Epidermal melanocyte (primary cell): ENCODE results near the gene TMEM119.
"Not testable (repeated sequence)": the region's sequence is repeated elsewhere in the genome, so short reads cannot be mapped to it uniquely, and the experiment has no call there.

Source experiments
- DNase-seq: peaks from one replicate; pipeline ENCODE4 v3.0.0; 2011; ENCODE audit warnings: low spot score; ENCODE audit not compliant: insufficient read length

Gene TMEM119

DNA sequence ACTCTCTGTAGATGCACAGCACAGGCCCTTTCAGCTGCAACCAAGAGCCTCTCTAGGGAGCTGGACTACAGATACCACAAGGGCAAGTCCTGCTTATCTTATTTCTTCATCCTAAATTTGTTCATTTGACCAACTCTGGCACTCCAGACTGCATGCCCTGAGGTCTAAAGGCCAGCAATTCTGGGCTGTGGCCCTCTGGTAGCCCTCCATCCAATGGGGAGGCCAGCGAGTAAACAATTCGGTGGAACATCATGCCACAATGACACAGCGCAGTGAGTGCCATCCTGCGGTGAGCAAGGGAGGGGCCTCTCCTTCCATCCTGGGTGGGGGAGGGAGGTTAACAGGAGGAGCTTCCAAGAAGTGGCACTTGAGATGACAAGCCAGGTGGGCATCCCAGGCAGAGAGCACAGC lies 36.5 kb upstream of the TMEM119 start:
- DNase-seq: no peak

DNA sequence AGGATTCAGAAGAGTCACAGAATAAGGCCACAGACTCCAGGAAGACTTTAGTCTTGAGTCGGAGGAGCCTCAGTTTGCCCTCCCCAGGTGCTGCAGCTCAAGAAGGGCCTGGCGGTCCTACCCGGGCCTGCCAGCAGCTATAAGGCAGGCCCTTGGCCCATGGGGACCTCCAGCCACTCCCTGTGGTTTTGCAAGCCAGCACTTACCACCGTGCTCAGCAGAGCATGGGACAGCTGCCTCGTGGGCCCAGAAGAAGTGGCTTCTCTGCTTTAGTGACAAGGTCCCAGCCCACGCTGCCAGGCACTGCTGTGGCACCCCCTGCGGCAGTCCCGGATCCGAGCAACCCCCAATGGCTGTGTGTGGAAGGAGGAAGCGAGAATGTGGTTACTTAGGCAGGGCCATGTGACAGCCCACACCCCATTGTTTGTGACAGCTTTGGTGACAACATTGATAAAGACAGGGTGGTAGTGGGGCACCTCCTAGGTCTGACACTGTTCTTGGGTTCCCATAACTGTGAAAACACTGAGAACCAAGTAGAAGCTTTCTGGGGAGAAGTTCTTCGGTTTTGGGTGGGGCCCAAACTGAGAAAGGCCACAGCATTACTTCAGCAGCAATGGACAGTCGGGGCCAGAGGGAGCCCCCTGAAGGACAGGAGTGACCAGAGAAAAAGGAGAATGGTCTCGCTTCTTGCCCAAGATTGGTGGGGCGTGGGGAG lies 35.8 kb upstream of the TMEM119 start, which contains the start of gene SELPLG:
SELPLG (minus strand) TSS at position 361 of the 715 bp plus-strand sequence. CDS start 9,587 bp downstream, outside the sequence.
- DNase-seq: no peak

DNA sequence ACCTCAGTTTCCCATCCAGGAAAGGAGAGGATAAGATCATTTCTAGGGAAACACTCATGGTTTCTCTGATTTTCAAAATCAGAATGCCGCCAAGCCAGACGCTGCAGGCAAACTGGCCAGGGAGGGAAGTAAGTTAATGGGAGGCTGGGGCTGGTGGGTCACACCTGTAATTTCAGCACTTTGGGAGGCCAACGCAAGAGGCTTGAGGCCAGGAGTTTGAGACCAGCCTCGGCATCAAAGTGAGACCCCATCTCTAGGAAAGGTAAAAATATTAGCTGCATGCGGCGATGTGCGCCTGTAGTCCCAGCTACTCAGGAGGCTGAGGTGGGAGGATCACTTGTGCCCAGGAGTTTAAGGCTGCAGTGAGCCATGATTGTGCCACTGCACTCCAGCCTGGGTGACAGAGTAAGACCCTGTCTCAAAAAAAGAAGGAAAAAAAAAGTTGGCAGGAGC lies 35.2 kb upstream of the TMEM119 start:
- no peak for DNase-seq

DNA sequence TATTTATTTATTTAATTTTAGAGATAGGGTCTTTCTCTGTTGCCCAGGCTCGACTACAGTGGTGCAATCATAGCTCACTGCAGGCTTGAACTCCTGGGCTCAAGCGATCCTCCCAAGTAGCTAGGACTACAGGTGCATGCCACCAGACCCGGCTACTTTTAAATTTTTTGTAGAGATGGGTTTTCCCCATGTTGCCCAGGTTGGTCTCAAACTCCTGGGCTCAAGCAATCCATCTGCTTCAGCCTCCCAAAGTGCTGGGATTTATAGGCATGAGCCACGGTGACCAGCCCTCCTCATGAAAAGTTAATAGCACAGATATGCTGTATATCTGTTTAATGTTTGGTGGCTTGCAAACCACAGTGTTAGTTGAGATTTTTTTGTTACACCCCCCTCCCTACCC lies 33.4 kb upstream of the TMEM119 start:
- not testable (repeated sequence) for DNase-seq

DNA sequence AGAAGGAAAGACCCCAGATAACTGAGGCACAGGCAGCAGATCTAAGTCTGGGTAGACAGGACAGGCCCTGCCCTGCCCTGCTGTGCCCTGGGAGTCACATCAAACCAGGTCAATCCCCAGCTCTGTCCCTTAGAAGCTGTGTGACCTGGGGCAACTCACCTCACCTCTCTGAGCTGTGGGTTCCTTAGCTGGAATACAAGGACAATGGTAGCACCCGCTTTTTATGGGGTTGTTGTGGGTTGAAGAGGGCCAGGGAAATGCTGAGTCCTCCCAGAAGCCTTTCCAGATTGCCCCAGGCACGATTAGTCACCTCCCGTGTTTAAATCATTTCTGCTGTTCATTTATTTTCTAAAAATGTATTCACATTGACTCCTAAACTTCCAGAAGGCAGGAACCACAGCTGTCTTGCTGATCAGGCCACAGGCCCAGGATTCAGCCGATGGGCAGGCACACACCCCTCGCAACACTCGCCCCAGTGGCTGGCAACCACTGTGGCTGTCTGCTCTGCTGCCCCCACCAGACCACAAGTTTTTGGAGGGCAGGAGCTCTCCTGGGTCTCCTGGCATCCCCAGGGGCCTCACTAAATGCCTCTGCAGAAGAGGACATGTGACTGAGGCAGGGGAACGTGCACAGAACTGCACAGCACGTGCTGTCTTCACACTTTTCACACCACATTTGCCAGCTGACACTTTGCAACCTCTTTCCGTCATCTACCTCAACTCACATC lies 32.8 kb upstream of the TMEM119 start:
- no peak for DNase-seq

DNA sequence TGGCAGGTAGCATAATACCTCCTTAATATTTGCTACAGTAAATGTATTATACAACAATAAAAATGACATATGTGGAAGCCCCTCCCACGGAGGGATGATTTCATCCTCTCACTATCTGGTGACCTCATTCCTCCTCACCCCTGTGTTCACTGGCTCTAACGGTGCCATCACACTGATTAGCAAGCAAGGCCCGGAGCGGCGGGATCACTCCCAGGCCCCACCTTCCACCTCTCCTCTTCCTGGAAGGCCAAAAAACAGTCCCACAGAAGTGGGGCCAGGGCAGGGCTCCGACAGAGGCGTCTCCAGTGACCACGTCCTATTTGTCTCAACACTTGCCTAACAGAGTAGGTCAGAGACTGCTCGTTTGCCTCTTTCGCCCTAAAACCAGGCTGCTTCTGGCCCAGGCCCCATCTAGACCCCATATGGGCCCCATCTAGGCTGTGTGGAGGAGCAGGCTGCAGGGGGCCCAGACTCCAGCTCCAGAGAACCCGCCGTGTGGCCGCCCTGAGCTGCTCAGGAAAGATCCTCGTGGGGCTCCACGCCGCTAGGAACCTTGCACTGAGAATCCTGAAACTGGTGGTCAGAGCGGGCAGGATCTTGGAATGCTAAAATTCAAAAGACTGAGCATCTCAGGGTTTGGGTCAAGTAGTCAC lies 32.1 kb upstream of the TMEM119 start:
- DNase-seq: no peak

DNA sequence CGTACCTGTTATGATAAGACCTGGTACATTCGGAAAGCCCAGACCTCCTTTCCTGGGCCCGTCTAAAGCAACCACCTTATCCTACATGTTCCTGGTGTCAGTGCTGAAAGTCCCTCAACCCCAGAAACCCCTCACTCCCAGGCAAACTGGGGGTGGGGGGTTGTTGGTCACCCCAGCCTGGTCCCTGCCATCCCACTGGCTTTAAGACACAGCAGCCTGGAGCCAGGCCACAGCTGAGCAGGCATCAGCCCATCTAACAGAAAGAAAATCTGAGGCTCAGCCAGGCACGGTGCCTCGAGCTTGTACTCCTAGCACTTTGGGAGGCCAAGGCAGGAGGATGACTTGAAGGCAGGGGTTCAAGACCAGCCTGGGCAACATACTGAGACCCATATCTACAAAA lies 31.3 kb upstream of the TMEM119 start:
- no peak for DNase-seq

DNA sequence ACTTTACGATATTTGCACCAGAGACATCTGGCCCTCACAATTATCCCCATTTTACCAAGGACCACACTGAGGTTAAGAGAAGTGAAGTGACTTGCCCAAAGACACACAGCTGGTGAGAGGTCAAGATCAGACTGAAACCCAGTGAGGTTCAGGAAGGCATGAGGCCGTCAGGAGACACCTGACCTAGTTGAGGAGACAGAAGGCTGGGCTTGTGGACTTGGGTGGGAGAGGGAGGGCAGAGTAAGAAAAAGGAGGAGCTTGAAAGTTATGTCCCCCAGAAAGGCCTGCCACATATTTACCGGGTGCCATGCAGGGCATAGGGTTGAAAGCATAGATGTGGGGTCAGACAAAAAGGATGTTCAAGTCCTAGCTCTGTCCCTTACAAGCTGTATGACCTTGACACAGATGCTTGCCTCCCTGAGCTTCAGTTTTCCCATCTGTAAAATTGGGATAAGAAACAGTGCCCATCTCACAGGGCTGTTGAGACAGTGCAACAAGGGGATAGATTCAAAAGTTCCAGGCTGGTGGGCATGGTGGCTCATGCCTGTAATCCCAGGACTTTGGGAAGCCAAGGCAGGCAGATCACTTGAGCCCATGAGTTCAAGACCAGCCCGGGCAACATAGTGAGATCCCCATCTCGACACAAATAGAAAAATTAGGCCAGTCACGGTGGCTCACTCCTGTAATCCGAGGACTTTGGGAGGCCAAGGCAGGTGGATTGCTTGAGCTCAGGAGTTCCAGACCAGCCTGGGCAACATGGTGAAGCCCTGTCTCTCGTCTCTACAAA lies 29.4 kb upstream of the TMEM119 start:
- DNase-seq: no peak

DNA sequence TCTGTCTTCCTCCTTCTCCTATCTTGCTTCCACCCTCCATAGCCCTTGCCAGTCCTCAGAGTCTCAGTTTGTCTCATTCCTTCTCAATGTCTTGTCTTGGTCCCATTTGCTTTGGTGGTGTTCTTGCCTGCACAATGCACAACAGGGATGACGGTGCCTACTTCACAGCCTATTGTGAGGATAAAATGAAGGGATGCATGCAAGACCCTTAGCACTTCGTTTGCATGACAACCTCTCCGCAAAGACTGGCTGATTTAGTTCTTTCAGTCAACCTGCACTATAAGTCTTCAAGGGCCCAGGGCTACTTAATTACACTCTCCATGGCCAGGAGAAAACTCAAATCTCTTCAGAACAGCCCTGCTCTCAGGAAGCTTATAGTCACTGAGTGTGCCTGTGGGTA lies 27.3 kb upstream of the TMEM119 start:
- DNase-seq: no peak

DNA sequence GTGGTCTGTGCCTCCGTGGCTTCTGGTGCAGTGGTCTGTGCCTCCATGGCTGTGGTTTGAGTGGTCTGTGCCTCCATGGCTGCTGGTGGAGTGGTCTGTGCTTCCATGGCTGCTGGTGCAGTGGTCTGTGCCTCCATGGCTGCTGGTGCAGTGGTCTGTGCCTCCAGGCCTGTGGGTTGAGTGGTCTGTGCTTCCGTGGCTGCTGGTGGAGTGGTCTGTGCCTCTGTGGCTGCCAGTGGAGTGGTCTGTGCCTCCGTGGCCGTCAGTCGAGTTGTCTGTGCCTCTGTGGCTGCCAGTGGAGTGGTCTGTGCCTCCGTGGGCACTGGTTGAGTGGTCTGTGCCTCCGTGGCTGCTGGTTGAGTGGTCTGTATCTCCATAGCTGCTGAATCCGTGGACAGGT lies 25.7 kb upstream of the TMEM119 start:
- no peak for DNase-seq

DNA sequence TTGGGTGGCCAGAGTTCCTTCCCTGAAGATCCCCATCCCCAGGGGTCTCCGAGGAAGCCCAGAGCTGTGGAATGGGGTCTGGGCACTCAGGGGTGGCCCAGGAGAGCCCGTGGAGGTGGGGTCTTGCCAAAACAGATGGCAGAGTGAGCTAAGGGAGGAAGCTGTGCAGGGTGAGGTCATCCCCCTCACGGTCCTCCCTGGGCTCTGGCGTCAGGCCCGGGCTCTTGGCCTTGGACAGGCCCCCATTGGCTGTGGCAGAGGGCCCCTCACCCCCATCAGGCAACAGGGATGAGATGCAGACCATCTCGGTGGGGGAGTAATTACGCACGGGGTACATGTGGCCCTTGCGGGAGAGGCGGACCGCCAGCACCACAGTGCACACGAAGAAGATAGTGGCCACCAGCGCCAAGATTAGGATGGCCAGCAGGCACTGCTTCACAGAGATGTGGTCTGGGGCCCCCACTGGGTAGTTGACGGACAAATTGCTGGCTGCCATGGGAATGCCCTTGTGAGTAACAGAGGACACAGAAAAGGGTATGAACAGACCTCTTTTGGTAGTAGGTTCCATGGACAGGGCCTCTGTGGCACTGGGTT lies 25.1 kb upstream of the TMEM119 start:
- no peak for DNase-seq

DNA sequence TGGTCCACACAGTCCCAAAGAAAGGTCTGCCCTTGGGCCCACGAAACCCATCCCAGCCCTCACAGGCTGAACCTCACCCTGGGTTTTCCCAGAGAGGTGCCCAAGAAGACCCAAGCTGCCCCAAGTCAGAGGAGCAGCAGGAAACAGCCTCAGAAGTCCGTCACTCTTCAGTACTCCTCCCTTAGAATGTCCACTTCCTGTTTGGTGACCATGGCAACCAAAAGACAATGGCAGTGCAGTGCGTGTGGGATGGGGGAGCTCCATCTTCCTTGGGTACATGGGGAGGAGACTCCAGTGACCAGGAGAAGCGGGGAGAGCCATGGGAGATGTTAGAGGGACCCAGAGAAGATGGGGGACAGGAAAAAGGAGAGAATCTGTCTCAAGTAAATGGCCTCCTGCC lies 24.5 kb upstream of the TMEM119 start:
- no peak for DNase-seq

DNA sequence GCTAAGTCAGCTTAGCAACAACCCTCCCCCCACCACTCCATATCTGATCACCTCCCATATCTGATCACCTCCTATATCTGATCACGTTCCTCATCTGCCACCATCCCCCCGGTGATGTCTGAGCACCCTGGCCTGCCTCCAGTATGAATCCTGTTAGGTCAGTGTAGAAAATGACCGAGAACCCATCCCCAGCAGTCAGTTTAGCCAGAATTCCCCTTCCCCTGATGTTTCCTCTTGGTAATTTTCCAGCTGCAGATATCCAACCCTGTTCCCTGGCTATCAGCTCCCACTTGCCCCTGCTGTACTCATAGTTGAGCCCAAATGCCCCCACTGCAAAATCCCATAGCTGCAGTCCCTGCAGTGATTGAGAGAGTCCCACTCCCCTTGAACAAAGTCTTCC lies 23.3 kb upstream of the TMEM119 start:
- no peak for DNase-seq

DNA sequence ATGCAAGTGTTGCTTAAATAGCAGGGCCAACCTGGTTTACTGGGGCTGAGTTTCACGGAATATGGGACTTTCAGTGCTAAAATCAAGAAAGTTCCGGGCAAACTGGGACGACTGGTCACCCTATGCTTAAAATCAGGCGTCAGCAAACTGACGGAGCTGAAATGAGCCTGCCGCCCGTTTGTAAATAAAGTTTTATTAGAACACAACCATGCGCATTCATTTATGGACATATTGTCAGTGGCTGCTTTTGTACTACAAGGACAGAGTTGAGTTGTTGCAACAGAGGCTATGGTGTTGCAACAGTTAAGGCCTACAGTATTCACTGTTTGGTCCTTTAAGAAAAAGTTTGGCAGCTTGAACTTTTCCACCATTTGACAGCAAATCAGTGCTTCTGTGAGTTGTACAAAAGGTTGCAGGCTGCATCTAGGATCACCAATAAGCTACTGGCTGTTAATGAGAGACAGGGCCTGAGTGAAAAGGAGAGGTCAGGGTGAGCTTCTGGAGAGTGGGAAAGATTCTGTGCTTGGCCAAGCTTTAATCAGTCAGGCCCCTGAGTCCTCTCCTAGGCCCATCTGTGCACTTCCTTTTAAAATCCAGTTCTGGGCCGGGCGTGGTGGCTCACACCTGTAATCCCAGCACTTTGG lies 22.5 kb upstream of the TMEM119 start:
- no peak for DNase-seq

DNA sequence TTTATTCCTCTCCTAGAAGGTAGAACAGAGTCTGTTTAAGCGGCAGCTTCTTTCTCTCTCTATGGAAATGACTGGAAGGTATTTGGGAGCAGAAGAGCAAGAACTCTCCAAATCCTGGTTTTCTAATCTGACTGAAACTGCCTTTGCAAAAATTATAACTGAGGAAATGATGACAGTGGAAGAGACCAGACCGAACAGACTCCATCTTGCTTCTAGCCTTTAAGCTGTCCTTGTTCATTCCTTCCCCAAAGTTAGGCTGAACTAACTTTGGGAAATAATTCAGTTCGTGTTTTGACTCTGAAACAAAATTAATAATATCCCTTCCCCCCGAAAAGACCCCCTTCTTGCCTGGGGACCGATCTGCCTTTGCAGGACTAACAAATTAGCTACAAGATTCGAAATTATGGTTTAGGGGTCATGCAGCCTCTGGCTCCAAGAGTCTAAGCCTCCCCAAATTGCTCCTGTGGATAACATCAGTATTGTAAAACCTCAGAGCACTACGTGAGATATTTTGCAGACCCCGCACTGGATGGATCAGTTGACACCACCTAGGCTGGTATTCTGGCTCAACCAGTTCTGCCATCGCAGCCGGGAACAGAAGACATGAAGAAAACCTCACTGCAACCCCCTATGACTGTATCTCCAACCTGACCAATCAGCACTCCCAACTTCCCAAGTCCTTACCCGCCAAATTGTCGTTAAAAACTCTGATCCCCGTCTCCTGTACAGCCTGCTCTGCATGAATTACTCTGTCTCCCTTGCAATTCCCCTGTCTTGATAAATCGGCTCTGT lies 21.7 kb upstream of the TMEM119 start:
- no peak for DNase-seq

DNA sequence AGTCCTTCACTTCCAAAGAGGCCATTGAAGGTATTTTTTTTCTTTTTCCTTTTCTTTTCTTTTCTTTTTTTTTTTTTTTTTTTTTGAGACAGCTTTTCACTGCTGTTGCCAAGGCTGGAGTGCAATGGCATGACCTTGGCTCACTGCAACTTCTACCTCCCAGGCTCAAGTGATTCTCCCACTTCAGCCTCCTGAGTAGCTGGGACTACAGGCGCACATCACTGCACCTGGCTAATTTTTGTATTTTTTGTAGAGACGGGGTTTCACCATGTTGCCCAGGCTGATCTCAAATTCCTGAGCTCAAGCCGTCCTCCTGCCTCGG lies 21.0 kb upstream of the TMEM119 start:
- not testable (repeated sequence) for DNase-seq

DNA sequence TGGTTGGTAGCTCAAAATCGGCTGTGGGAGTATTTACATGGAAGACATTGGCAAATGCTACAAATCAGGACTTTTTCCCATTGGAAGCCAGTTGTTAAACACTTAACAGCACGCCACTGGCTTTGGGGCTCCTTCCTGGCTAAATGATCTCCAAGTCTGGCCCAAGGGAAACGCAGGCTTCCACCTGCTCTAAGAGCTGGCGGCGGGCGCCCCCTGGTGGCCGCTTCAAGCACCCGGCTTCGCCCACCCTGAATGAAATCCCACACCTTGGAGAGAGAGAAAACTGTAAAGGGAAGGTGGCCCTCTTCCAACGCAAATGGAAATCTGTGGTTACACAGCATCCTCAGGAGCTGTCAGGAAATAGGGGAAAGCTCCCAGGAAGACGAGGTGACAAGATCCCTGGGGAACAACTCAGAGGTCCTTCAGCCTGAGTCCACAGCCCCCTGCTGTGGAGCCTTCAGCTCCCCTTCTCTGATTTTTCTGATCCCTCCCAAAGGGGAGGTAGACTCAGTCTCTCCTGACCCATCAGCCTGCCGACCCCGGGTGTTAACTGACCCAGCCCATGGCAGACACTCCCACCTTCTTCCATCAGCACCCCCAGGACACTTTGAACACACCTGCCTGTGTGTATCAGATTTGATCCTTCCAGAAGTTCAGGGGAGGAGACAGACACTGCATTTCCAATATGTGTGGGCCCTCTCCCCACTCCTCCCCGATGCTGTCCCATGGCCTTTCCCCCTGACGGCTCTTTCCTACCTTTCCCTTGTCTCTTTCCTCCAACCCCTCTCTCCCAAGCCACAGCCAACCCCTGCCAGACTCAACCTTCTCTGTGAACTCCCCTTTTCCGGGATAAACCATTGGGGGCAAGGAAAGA lies 20.4 kb upstream of the TMEM119 start:
- peak; percentile 91 for DNase-seq

DNA sequence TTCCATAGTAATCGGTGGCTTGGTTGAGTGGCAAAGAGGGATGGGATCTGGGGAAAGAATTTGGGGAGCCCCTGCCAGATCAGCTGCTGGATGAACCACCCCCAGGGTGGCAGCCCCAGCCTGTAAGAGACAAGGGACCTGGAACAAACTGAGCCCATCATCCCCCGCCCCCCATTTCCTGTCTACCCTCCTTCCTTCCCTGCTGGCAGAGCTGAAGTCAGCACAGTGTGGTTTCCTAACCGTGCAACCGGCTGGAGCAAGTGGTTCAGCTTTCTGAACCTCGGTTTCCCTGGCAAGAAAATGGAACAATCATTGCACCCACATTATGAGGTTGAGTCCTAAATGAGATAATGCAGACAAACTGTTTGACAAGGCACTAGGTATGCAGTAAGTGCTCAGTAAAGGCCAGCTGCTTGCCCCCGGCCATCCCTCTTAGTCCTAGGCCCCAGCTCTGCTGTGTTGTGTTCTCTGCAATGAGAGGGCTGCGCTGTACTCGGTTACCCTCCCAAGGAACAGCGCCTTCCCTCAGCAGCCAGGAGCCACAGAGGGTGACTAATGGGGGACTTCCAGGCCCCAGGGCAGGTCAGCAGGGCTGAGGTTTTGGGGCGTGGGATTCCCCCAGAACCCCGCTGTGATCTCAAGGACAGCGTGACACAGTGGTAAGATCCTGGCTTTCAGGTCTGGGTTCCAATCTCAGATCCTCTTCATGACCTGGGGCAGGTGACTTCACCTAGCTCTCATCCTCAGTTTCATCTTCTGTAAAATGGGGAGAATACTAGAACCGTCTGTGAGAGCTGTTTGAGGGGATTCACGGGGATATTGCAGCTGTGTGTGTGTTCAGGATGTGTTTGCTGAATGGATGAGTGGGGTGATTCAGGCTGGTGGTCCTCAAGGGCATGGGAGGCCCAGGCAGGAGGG lies 19.3 kb upstream of the TMEM119 start:
- no peak for DNase-seq
